Kidney capillary endothelial cell (primary cell): Measurements from ENCODE around the gene CERK.

Experiments
- DNase-seq: peaks from one replicate; pipeline ENCODE4 v3.0.0-alpha.2; 2018; ENCODE audit warnings: low spot score

CERK gene

GRCh38 chr22:46699091-46699490, 39.0 kb downstream of the CERK start:
- DNase-seq, result no peak

- DNase-seq, result no peak
These were observed 40.1 kb downstream of the CERK start for GRCh38 chr22:46697811-46698515.

- no peak for DNase-seq
These were observed 41.4 kb downstream of the CERK start for GRCh38 chr22:46696614-46697013.

- DNase-seq, result no peak
These were observed 41.9 kb downstream of the CERK start for GRCh38 chr22:46696229-46696518.

- DNase-seq, result no peak
These were observed 42.5 kb downstream of the CERK start for GRCh38 chr22:46695346-46696228.

- DNase-seq, result no peak
These were observed 43.5 kb downstream of the CERK start for GRCh38 chr22:46694416-46695170.

- DNase-seq, result no peak
These were observed 44.2 kb downstream of the CERK start for GRCh38 chr22:46693634-46694415.

- no peak for DNase-seq
These were observed 46.5 kb downstream of the CERK start for GRCh38 chr22:46691571-46691970.

- DNase-seq, result no peak
These were observed 47.9 kb downstream of the CERK start for GRCh38 chr22:46690146-46690545.

- DNase-seq, result no peak
These were observed 49.1 kb downstream of the CERK start for GRCh38 chr22:46688949-46689348.

- no peak for DNase-seq
These were observed 50.6 kb downstream of the CERK start for GRCh38 chr22:46687460-46687859.

- DNase-seq, result no peak
These were observed 51.0 kb downstream of the CERK start for GRCh38 chr22:46687048-46687444.

GRCh38 chr22:46686221-46687047, 51.6 kb downstream of the CERK start:
- no peak for DNase-seq

- DNase-seq, result no peak
These were observed 53.3 kb downstream of the CERK start for GRCh38 chr22:46684706-46685105.

GRCh38 chr22:46682011-46682731, 55.9 kb downstream of the CERK start:
- no peak for DNase-seq

- DNase-seq, result no peak
These were observed 57.0 kb downstream of the CERK start for GRCh38 chr22:46681010-46681409.

GRCh38 chr22:46679706-46680269, 58.3 kb downstream of the CERK start:
- no peak for DNase-seq

GRCh38 chr22:46678785-46679700, 59.0 kb downstream of the CERK start:
- DNase-seq, result no peak
